ENCODE results near the gene CABCOCO1. TPM values are rescaled to one million over a fixed set of nuclear protein-coding genes. Genes with fewer than 3 reads are reported as not detected.

CABCOCO1 gene
- total RNA-seq, 2 donors from 2014 or later = not detected

GRCh38 chr10:61754587-61755550 is 92.1 kb downstream of the CABCOCO1 start:
- H3K9me3 ChIP-seq = no peaks in the 10 kb centered on the region
- no peak overlapping the region for H3K4me3 ChIP-seq
- TF ChIP-seq, protein P1, sequence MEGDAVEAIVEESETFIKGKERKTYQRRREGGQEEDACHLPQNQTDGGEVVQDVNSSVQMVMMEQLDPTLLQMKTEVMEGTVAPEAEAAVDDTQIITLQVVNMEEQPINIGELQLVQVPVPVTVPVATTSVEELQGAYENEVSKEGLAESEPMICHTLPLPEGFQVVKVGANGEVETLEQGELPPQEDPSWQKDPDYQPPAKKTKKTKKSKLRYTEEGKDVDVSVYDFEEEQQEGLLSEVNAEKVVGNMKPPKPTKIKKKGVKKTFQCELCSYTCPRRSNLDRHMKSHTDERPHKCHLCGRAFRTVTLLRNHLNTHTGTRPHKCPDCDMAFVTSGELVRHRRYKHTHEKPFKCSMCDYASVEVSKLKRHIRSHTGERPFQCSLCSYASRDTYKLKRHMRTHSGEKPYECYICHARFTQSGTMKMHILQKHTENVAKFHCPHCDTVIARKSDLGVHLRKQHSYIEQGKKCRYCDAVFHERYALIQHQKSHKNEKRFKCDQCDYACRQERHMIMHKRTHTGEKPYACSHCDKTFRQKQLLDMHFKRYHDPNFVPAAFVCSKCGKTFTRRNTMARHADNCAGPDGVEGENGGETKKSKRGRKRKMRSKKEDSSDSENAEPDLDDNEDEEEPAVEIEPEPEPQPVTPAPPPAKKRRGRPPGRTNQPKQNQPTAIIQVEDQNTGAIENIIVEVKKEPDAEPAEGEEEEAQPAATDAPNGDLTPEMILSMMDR (IDR thresholded peaks at IDR 0.05) = no peak
- TF ChIP-seq POLR2A (IDR thresholded peaks at IDR 0.05) = no peak
- no peaks in the 10 kb centered on the region for H3K27me3 ChIP-seq
- ATAC-seq (no peak), DNase-seq (no peak)
- peaks cover 22% of the 10 kb centered on the region for H3K4me1 ChIP-seq
- intact Hi-C loops (cut with DNase I) = no loop called here
- no peak overlapping the region for H3K27ac ChIP-seq
- WGBS, 2 donors = 48 to 55% methylated on average over 4 of the region's 4 CpGs
- H3K36me3 ChIP-seq (replicated peaks in 1 of 2; ENCODE audit: insufficient read depth in 1 of 2, low read depth in 2 of 2) = no peaks in the 10 kb centered on the region

DNA sequence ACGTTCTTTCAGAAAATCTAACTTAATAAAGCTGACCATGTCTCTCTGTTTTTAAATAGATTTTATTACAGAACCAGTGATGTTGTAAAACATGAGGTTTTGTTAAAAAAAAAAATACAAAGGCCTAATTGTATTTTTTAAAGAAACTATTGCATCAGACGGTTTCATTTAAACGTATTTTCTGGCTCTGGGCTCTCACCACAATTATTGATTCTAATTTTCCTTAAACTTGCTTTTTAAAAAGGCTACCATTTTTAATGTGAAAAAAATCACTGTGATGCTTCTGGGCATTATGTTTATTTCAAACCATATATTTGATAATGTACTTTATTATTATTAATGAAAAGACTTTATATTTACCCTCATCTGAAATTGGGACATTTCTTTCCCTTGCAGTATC is 94.3 kb downstream of the CABCOCO1 start:
- TF ChIP-seq POLR2A (IDR thresholded peaks at IDR 0.05) = no peak
- TF ChIP-seq, protein P1 (IDR thresholded peaks at IDR 0.05) = no peak
- Histone ChIP-seq H3K4me1 (peaks cover 14% of the 10 kb centered on the region), H3K36me3 (replicated peaks in 1 of 2; ENCODE audit: insufficient read depth in 1 of 2, low read depth in 2 of 2) (no peaks in the 10 kb centered on the region), H3K27ac (no peak overlapping the region), H3K27me3 (no peaks in the 10 kb centered on the region), H3K9me3 (no peaks in the 10 kb centered on the region), H3K4me3 (no peak overlapping the region)
- 58 to 63% methylated on average over 3 of the region's 3 CpGs for whole genome bisulfite sequencing, 2 donors
- DNase-seq = no peak
- intact Hi-C loops (cut with DNase I) = no loop called here
- no peak for ATAC-seq

DNA sequence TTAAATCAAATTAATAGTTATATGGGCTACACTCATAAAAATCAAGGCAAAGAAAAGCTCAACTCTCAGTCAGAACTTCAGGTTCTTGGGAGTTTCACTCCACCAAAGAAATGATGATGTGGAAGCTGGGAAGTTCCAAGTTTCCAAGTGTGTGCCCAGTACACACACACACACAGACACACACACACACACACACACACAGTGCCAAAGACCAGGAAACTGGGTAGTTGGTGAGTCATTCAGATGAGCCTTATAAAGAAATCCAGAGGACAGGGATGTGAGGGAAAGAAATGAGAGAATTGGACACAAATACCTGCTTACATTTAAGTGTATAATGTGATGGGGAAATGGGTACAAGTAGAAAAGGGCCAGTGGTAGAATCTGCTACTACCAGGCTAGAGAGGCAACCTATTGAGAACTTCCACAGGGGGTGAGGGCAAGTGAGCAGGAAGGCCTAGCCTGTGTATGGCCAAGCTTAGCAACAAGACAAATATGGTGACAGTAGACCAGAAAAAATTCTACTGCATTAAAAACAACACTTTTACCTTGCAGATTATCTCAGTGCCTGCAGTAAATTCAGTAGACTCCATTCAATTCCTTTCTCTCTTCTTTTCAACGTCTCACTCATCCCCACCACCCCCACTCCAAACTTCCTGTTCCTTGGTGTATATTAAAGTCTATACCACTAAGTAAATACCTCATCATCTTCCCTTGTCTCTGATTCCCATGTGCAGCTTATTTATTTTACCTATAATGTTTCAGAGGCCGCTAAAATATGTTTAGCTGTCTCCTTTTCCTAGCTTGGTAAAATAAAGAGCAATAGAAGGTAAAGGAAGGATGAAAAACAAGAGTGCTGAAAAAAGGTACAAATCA is 95.0 kb downstream of the CABCOCO1 start:
- no peak overlapping the region for H3K27ac ChIP-seq
- DNase-seq (peak in 1 of 4 donors; percentile 13), ATAC-seq (no peak)
- H3K4me1 ChIP-seq = peaks cover 6% of the 10 kb centered on the region
- H3K36me3 ChIP-seq (replicated peaks in 1 of 2; ENCODE audit: insufficient read depth in 1 of 2, low read depth in 2 of 2) = no peaks in the 10 kb centered on the region
- no peaks in the 10 kb centered on the region for H3K9me3 ChIP-seq
- intact Hi-C loops (cut with DNase I) = no loop called here
- H3K27me3 ChIP-seq = no peaks in the 10 kb centered on the region
- TF ChIP-seq, protein P1 (IDR thresholded peaks at IDR 0.05) = no peak
- TF ChIP-seq POLR2A (IDR thresholded peaks at IDR 0.05) = no peak
- H3K4me3 ChIP-seq = no peak overlapping the region
- WGBS, 2 donors = 80 to 84% methylated on average over 2 of the region's 2 CpGs

DNA sequence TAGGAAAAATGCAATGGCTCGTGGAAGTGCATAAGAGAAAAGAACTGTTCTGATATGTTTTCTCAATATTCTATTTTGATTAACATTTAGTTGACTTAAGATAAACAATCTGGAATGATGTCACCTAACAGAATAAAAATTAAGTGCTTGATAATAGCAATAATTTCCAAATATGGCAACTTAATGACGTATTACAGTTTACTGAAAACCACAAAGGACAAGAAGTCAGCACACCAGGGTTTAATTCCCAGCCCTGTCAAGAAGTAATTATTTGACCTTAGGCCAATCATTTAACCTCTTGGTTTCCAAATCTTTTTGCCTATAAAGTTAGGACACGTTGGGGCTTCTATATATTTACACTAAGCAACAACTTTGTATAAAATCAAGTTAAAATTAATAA is 95.7 kb downstream of the CABCOCO1 start:
- H3K36me3 ChIP-seq (replicated peaks in 1 of 2; ENCODE audit: insufficient read depth in 1 of 2, low read depth in 2 of 2) = no peaks in the 10 kb centered on the region
- whole genome bisulfite sequencing, 2 donors = 34% methylated on average over 3 of the region's 3 CpGs
- H3K4me3 ChIP-seq = no peak overlapping the region
- DNase-seq (no peak), ATAC-seq (no peak)
- H3K27me3 ChIP-seq = no peaks in the 10 kb centered on the region
- H3K27ac ChIP-seq = no peak overlapping the region
- intact Hi-C loops (cut with DNase I) = no loop called here
- H3K4me1 ChIP-seq = peaks cover 6% of the 10 kb centered on the region
- no peaks in the 10 kb centered on the region for H3K9me3 ChIP-seq
- TF ChIP-seq, protein P1 (IDR thresholded peaks at IDR 0.05) = no peak
- TF ChIP-seq POLR2A (IDR thresholded peaks at IDR 0.05) = no peak

All from body of pancreas (tissue), 4 donors.